Chondrocyte (in vitro differentiated cells): ENCODE measurements around the gene TXK. TPM values are rescaled to one million over a fixed set of nuclear protein-coding genes. Genes with fewer than 3 reads are reported as not detected.

Experiments
- DNase-seq: peaks from one replicate; pipeline ENCODE4 v3.0.0; 2021; ENCODE audit warnings: mixed read lengths, low spot score
- H3K27ac Mint-ChIP-seq: one replicate; pipeline ENCODE4 v1.8.0; 2021; ENCODE audit warnings: mild to moderate bottlenecking, moderate library complexity, mixed read lengths; ENCODE audit not compliant: unreplicated experiment
- H3K27me3 Mint-ChIP-seq: 2 replicates; pipeline ENCODE4 v1.8.0; 2021; ENCODE audit warnings: low read depth, mixed read lengths
- H3K36me3 Mint-ChIP-seq: 2 replicates; pipeline ENCODE4 v1.8.0; 2021; ENCODE audit warnings: low read depth, mixed read lengths
- H3K4me1 Mint-ChIP-seq: 2 replicates; pipeline ENCODE4 v1.8.0; 2021; ENCODE audit warnings: low read depth, mild to moderate bottlenecking, mixed read lengths
- H3K4me3 Mint-ChIP-seq: one replicate; pipeline ENCODE4 v1.8.0; 2021; ENCODE audit warnings: mild to moderate bottlenecking, moderate library complexity, mixed read lengths; ENCODE audit not compliant: unreplicated experiment
- H3K9me3 Mint-ChIP-seq: 2 replicates; pipeline ENCODE4 v1.8.0; 2021; ENCODE audit warnings: low read depth, mixed read lengths
- CTCF ChIP-seq: fragments of 200-600 bp; sonication (generic); IDR thresholded peaks from 2 replicates; pipeline ENCODE4 v1.5.0; 2021; ENCODE audit warnings: antibody characterized with exemption, mild to moderate bottlenecking, moderate library complexity
- total RNA-seq: library from RNA; stranded (reverse); gene quantifications from 3 replicates; pipeline ENCODE4 v1.2.1, GENCODE V29; 2021

The TXK gene
- total RNA-seq, 1 donor from 2014 or later: 0.22 TPM

GRCh38 chr4:48067536-48067935, 66.5 kb downstream of the TXK start:
- Mint-ChIP-seq H3K4me1 (no peaks in the 10 kb centered on the region), H3K27me3 (peaks cover 8% of the 10 kb centered on the region), H3K27ac (no peak overlapping the region), H3K4me3 (no peak overlapping the region), H3K36me3 (no peaks in the 10 kb centered on the region), H3K9me3 (no peaks in the 10 kb centered on the region)
- no peak for DNase-seq
- no peak for TF ChIP-seq CTCF

GRCh38 chr4:48065587-48066052, 68.4 kb downstream of the TXK start:
- H3K27ac Mint-ChIP-seq: no peak overlapping the region
- no peak for TF ChIP-seq CTCF
- H3K9me3 Mint-ChIP-seq: peaks cover 12% of the 10 kb centered on the region
- peaks cover 3% of the 10 kb centered on the region for H3K36me3 Mint-ChIP-seq
- no peak for DNase-seq
- no peaks in the 10 kb centered on the region for H3K4me1 Mint-ChIP-seq
- peaks cover 24% of the 10 kb centered on the region for H3K27me3 Mint-ChIP-seq
- no peak overlapping the region for H3K4me3 Mint-ChIP-seq

GRCh38 chr4:48064349-48064748, 69.7 kb downstream of the TXK start:
- DNase-seq: no peak
- H3K36me3 Mint-ChIP-seq: peaks cover 4% of the 10 kb centered on the region
- TF ChIP-seq CTCF: no peak
- peaks cover 16% of the 10 kb centered on the region for H3K9me3 Mint-ChIP-seq
- peaks cover 31% of the 10 kb centered on the region for H3K27me3 Mint-ChIP-seq
- no peaks in the 10 kb centered on the region for H3K4me1 Mint-ChIP-seq
- H3K4me3 Mint-ChIP-seq: no peak overlapping the region
- H3K27ac Mint-ChIP-seq: no peak overlapping the region

GRCh38 chr4:48058617-48059530, 75.2 kb downstream of the TXK start:
- Mint-ChIP-seq H3K27ac (no peak overlapping the region), H3K36me3 (peaks cover 4% of the 10 kb centered on the region), H3K4me3 (no peak overlapping the region), H3K9me3 (peaks cover 16% of the 10 kb centered on the region), H3K27me3 (peaks cover 22% of the 10 kb centered on the region), H3K4me1 (no peaks in the 10 kb centered on the region)
- no peak for DNase-seq
- TF ChIP-seq CTCF: no peak

- H3K9me3 Mint-ChIP-seq: no peaks in the 10 kb centered on the region
- peaks cover 15% of the 10 kb centered on the region for H3K27me3 Mint-ChIP-seq
- DNase-seq: no peak
- H3K4me1 Mint-ChIP-seq: no peaks in the 10 kb centered on the region
- H3K36me3 Mint-ChIP-seq: no peaks in the 10 kb centered on the region
- no peak overlapping the region for H3K27ac Mint-ChIP-seq
- no peak for TF ChIP-seq CTCF
- H3K4me3 Mint-ChIP-seq: no peak overlapping the region
Observed at GRCh38 chr4:48051078-48051477, 83.0 kb downstream of the TXK start.
